GM23338 (cell line): Measurements from ENCODE around the gene CNGB1.

Source experiments
- ETS1 ChIP-seq: IDR thresholded peaks from 2 replicates; pipeline ENCODE4 v1.6.1; 2016; ENCODE audit warnings: antibody characterized with exemption
- EZH2 ChIP-seq: fragments of 200-600 bp; sonication (generic); IDR thresholded peaks from one replicate; pipeline ENCODE4 v1.8.0; 2017; ENCODE audit warnings: antibody characterized with exemption, mild to moderate bottlenecking, low read depth; ENCODE audit not compliant: unreplicated experiment
- EZH2phosphoT487 ChIP-seq: fragments of 200-600 bp; sonication (generic); IDR thresholded peaks from one replicate; pipeline ENCODE4 v1.8.1; 2018; ENCODE audit warnings: antibody characterized with exemption; ENCODE audit not compliant: unreplicated experiment
- NANOG ChIP-seq: IDR thresholded peaks from 2 replicates; pipeline ENCODE4 v1.6.1; 2016; ENCODE audit warnings: antibody characterized with exemption, borderline replicate concordance
- POLR2AphosphoS5 ChIP-seq: IDR thresholded peaks from 2 replicates; pipeline ENCODE4 v1.6.1; 2016; ENCODE audit warnings: antibody characterized with exemption, low read depth
- REST ChIP-seq: IDR thresholded peaks from one replicate; pipeline ENCODE4 v1.6.1; 2018; ENCODE audit warnings: antibody characterized with exemption; ENCODE audit not compliant: unreplicated experiment
- TF ChIP-seq, protein P1 (sequence below), 2 experiments: fragments of 200-600 bp in 1 of 2; sonication (generic) in 1 of 2; conservative IDR thresholded peaks; 2 replicates each; pipeline versions ENCODE4 v1.5.1 to v1.6.1; 2016 to 2017; ENCODE audit warnings: antibody characterized with exemption in 2 of 2, low read depth in 2 of 2, mild to moderate bottlenecking in 2 of 2, moderate library complexity in 1 of 2

DNA sequence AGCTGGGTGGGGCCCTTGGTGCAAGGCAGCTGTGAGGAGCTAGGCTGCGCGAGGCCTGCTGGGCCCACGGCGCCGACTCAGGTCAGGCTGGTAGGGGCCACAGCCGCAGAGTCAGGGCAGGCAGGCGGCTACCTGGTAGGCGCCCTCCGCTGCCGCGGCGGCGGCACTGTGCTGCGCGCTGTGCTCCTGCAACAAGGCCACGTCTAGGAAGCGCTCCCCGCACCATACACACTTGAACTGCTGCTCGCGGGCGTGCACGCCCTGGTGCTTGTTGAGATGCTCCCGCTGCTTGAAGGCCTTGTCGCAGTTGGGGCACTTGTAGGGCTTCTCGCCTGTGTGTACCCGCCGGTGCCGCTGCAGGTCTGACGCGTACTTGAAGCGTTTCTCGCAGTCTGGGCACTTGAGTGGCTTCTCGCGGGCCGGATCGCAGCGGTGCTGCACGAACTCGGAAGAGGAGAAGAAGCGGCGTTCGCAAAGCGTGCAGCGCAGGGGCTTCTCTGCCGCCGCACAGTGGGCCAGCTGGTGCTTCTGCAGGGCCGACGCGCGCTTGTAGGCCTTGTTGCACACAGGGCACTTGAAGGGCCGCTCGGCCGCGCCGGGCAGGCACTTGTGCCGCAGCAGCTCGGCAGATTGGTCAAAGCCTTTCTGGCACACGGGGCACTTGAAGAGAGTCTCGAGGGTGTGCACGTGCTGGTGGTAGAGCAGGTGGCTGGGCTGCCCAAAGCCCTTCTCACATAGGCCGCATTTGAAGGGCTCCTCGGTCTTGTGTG, 25.7 kb upstream of the CNGB1 start:
- TF ChIP-seq NANOG: no peak
- TF ChIP-seq, protein P1, sequence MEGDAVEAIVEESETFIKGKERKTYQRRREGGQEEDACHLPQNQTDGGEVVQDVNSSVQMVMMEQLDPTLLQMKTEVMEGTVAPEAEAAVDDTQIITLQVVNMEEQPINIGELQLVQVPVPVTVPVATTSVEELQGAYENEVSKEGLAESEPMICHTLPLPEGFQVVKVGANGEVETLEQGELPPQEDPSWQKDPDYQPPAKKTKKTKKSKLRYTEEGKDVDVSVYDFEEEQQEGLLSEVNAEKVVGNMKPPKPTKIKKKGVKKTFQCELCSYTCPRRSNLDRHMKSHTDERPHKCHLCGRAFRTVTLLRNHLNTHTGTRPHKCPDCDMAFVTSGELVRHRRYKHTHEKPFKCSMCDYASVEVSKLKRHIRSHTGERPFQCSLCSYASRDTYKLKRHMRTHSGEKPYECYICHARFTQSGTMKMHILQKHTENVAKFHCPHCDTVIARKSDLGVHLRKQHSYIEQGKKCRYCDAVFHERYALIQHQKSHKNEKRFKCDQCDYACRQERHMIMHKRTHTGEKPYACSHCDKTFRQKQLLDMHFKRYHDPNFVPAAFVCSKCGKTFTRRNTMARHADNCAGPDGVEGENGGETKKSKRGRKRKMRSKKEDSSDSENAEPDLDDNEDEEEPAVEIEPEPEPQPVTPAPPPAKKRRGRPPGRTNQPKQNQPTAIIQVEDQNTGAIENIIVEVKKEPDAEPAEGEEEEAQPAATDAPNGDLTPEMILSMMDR (conservative IDR thresholded peaks at IDR 0.05; ENCODE audit: low read depth in 2 of 2): no peak
- no peak for TF ChIP-seq EZH2
- TF ChIP-seq ETS1: no peak
- TF ChIP-seq REST: no peak
- no peak for TF ChIP-seq EZH2phosphoT487
- no peak for TF ChIP-seq POLR2AphosphoS5
